ENCODE results near the gene PDZD2. TPM values are rescaled to one million over a fixed set of nuclear protein-coding genes. Genes with fewer than 3 reads are reported as not detected.

The PDZD2 gene
- total RNA-seq, 1 donor, result 0.36 TPM

GRCh38 chr5:31620026-31620425 is 18.9 kb upstream of the PDZD2 start:
- no peaks in the 10 kb centered on the region for H3K36me3 ChIP-seq (ENCODE audit: insufficient read depth, low read length)
- TF ChIP-seq CTCF (IDR thresholded peaks at IDR 0.05; ENCODE audit: extremely low read depth, low read depth, low read length), result no peak
- no peak overlapping the region for H3K27ac ChIP-seq (ENCODE audit: low read depth, low read length)
- no peaks in the 10 kb centered on the region for H3K4me1 ChIP-seq (ENCODE audit: insufficient read depth, low read length)
- H3K79me2 ChIP-seq (ENCODE audit: insufficient read depth, low read length), result no peaks in the 10 kb centered on the region
- no peaks in the 10 kb centered on the region for H3K9me3 ChIP-seq (ENCODE audit: low read depth, low read length)
- H4K20me1 ChIP-seq (ENCODE audit: insufficient read depth, low read length), result no peaks in the 10 kb centered on the region
- peaks cover 8% of the 10 kb centered on the region for H3K27me3 ChIP-seq (ENCODE audit: insufficient read depth, low read length)
- H3K4me3 ChIP-seq (ENCODE audit: insufficient read depth, low read length), result no peak overlapping the region
- H2AFZ ChIP-seq (ENCODE audit: low read length), result no peak overlapping the region
- no peak overlapping the region for H3K4me2 ChIP-seq (ENCODE audit: insufficient read depth, low read length)
- DNase-seq (ENCODE audit: insufficient read length, low spot score, missing footprints), result no peak

- H3K9me3 ChIP-seq (ENCODE audit: low read depth, low read length), result no peaks in the 10 kb centered on the region
- no peaks in the 10 kb centered on the region for H3K36me3 ChIP-seq (ENCODE audit: insufficient read depth, low read length)
- H3K79me2 ChIP-seq (ENCODE audit: insufficient read depth, low read length), result no peaks in the 10 kb centered on the region
- H2AFZ ChIP-seq (ENCODE audit: low read length), result no peak overlapping the region
- no peak overlapping the region for H3K4me3 ChIP-seq (ENCODE audit: insufficient read depth, low read length)
- no peaks in the 10 kb centered on the region for H3K4me1 ChIP-seq (ENCODE audit: insufficient read depth, low read length)
- peaks cover 2% of the 10 kb centered on the region for H3K27me3 ChIP-seq (ENCODE audit: insufficient read depth, low read length)
- H4K20me1 ChIP-seq (ENCODE audit: insufficient read depth, low read length), result no peaks in the 10 kb centered on the region
- H3K4me2 ChIP-seq (ENCODE audit: insufficient read depth, low read length), result no peak overlapping the region
- H3K27ac ChIP-seq (ENCODE audit: low read depth, low read length), result no peak overlapping the region
- no peak for DNase-seq (ENCODE audit: insufficient read length, low spot score, missing footprints)
- no peak for TF ChIP-seq CTCF (IDR thresholded peaks at IDR 0.05; ENCODE audit: extremely low read depth, low read depth, low read length)
These were observed 15.7 kb upstream of the PDZD2 start for GRCh38 chr5:31623249-31623648.

GRCh38 chr5:31625394-31625793 is 13.5 kb upstream of the PDZD2 start:
- H3K4me3 ChIP-seq (ENCODE audit: insufficient read depth, low read length), result no peak overlapping the region
- H3K79me2 ChIP-seq (ENCODE audit: insufficient read depth, low read length), result no peaks in the 10 kb centered on the region
- H3K36me3 ChIP-seq (ENCODE audit: insufficient read depth, low read length), result no peaks in the 10 kb centered on the region
- no peak overlapping the region for H2AFZ ChIP-seq (ENCODE audit: low read length)
- no peak for DNase-seq (ENCODE audit: insufficient read length, low spot score, missing footprints)
- no peak overlapping the region for H3K27ac ChIP-seq (ENCODE audit: low read depth, low read length)
- H3K9me3 ChIP-seq (ENCODE audit: low read depth, low read length), result no peaks in the 10 kb centered on the region
- H4K20me1 ChIP-seq (ENCODE audit: insufficient read depth, low read length), result no peaks in the 10 kb centered on the region
- no peak overlapping the region for H3K4me2 ChIP-seq (ENCODE audit: insufficient read depth, low read length)
- no peaks in the 10 kb centered on the region for H3K27me3 ChIP-seq (ENCODE audit: insufficient read depth, low read length)
- H3K4me1 ChIP-seq (ENCODE audit: insufficient read depth, low read length), result no peaks in the 10 kb centered on the region
- TF ChIP-seq CTCF (IDR thresholded peaks at IDR 0.05; ENCODE audit: extremely low read depth, low read depth, low read length), result no peak

DNA sequence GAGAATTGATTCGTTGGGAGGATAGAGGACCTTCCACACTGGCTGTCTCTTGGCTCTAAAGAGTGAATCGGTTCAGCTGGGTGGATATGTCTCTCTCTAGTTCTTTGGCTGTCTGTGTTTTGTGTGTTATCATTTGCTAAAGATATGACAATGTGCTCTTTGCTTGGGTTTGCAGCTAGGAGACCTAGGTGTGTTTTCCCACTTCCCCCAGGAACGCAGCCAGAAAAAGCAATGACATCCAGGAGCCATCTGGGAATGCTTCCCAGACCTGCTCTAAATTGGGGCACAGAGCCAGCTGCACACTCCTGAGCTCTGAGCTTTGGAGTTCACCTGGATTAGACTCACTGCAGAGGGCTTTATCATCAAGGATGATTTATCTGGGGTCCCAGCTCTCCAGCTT is 12.8 kb upstream of the PDZD2 start:
- H3K4me3 ChIP-seq (ENCODE audit: insufficient read depth, low read length), result no peak overlapping the region
- DNase-seq (ENCODE audit: insufficient read length, low spot score, missing footprints), result no peak
- no peak overlapping the region for H2AFZ ChIP-seq (ENCODE audit: low read length)
- no peaks in the 10 kb centered on the region for H3K79me2 ChIP-seq (ENCODE audit: insufficient read depth, low read length)
- H3K4me1 ChIP-seq (ENCODE audit: insufficient read depth, low read length), result no peaks in the 10 kb centered on the region
- no peaks in the 10 kb centered on the region for H3K36me3 ChIP-seq (ENCODE audit: insufficient read depth, low read length)
- no peak overlapping the region for H3K27ac ChIP-seq (ENCODE audit: low read depth, low read length)
- H3K9me3 ChIP-seq (ENCODE audit: low read depth, low read length), result no peaks in the 10 kb centered on the region
- no peaks in the 10 kb centered on the region for H3K27me3 ChIP-seq (ENCODE audit: insufficient read depth, low read length)
- no peak for TF ChIP-seq CTCF (IDR thresholded peaks at IDR 0.05; ENCODE audit: extremely low read depth, low read depth, low read length)
- no peak overlapping the region for H3K4me2 ChIP-seq (ENCODE audit: insufficient read depth, low read length)
- no peaks in the 10 kb centered on the region for H4K20me1 ChIP-seq (ENCODE audit: insufficient read depth, low read length)
